Measurements from ENCODE around the gene LUC7L2.
A peak's percentile ranks its signal among the peaks of the same experiment; 100 is the strongest.

- TF ChIP-seq, protein P1, sequence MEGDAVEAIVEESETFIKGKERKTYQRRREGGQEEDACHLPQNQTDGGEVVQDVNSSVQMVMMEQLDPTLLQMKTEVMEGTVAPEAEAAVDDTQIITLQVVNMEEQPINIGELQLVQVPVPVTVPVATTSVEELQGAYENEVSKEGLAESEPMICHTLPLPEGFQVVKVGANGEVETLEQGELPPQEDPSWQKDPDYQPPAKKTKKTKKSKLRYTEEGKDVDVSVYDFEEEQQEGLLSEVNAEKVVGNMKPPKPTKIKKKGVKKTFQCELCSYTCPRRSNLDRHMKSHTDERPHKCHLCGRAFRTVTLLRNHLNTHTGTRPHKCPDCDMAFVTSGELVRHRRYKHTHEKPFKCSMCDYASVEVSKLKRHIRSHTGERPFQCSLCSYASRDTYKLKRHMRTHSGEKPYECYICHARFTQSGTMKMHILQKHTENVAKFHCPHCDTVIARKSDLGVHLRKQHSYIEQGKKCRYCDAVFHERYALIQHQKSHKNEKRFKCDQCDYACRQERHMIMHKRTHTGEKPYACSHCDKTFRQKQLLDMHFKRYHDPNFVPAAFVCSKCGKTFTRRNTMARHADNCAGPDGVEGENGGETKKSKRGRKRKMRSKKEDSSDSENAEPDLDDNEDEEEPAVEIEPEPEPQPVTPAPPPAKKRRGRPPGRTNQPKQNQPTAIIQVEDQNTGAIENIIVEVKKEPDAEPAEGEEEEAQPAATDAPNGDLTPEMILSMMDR (IDR thresholded peaks at IDR 0.05) = peak in 5 of 7 experiments; percentile 57 to 85 (median 66)
- TF ChIP-seq POLR2A (IDR thresholded peaks at IDR 0.05) (no peak), POLR2AphosphoS5 (IDR thresholded peaks at IDR 0.05) (peak; percentile 76 to 94 (median 86)), EP300 (IDR thresholded peaks at IDR 0.05) (no peak)
These were observed 19.5 kb upstream of the LUC7L2 start for GRCh38 chr7:139340037-139340807.
